D721Med (cell line): ENCODE measurements around the gene CPNE1.

ENCODE experiments used
- DNase-seq: peaks from one replicate; pipeline ENCODE4 v3.0.0; 2011; ENCODE audit warnings: low spot score; ENCODE audit not compliant: insufficient read length
- FAIRE-seq: peaks from 2 replicates; lab custom pipeline; 2011; peaks lifted over from hg19 to GRCh38; lab: Jason Lieb, UNC
- TF ChIP-seq, protein P1 (sequence below): IDR thresholded peaks from 2 replicates; pipeline ENCODE4 v1.5.1; 2012; ENCODE audit warnings: mild to moderate bottlenecking, control low read depth; ENCODE audit not compliant: insufficient read depth; ENCODE audit errors: missing control alignments

The CPNE1 gene

DNA sequence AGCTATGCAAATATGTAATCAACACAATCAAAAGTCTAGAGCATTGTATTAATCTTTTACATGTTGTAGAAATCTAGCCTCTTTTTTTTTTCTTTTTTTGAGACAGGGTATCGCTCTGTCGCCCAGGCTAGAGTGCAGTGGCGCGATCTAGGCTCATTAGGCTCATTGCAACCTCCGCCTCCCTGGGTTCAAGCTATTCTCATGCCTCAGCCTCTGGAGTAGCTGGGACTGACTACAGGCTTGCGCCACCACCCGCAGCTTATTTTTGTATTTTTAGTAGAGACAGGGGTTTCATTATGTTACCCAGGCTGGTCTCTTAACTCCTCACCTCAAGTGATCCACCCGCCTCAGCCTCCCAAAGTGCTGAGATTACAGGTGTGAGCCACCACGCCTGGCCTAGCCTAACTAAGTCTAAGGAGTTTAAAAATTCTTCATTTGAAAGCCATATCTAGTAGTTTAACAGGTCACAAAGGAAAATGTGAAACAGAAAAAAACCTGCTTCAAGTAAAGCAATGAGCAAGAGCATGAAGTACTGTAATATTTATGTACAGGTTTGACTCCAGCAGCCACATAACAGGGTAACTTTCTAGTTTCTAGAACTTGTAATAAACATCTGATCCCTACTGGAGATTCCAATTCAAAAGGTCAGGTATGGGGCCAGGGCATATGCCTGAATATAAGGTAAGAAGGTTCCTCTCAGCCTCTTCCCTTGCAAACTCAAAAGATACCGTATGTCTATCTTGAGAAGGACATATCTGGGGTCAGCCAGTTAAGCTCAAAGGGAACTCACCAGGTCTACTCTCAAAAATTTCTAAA lies 4.4 kb downstream of the CPNE1 start:
- no peak for DNase-seq
- FAIRE-seq = no peak
- TF ChIP-seq, protein P1, sequence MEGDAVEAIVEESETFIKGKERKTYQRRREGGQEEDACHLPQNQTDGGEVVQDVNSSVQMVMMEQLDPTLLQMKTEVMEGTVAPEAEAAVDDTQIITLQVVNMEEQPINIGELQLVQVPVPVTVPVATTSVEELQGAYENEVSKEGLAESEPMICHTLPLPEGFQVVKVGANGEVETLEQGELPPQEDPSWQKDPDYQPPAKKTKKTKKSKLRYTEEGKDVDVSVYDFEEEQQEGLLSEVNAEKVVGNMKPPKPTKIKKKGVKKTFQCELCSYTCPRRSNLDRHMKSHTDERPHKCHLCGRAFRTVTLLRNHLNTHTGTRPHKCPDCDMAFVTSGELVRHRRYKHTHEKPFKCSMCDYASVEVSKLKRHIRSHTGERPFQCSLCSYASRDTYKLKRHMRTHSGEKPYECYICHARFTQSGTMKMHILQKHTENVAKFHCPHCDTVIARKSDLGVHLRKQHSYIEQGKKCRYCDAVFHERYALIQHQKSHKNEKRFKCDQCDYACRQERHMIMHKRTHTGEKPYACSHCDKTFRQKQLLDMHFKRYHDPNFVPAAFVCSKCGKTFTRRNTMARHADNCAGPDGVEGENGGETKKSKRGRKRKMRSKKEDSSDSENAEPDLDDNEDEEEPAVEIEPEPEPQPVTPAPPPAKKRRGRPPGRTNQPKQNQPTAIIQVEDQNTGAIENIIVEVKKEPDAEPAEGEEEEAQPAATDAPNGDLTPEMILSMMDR = no peak

- DNase-seq (no peak), FAIRE-seq (no peak)
- TF ChIP-seq, protein P1 = no peak
Observed at GRCh38 chr20:35657271-35657670, 7.4 kb downstream of the CPNE1 start.

- TF ChIP-seq, protein P1 = no peak
- FAIRE-seq = no peak
- DNase-seq = no peak
Observed at GRCh38 chr20:35654415-35654814, 10.3 kb downstream of the CPNE1 start.

- FAIRE-seq (no peak), DNase-seq (no peak)
- TF ChIP-seq, protein P1 = no peak
Observed at GRCh38 chr20:35653893-35654292, 10.8 kb downstream of the CPNE1 start.

GRCh38 chr20:35653430-35653734 lies 11.3 kb downstream of the CPNE1 start:
- DNase-seq = no peak
- no peak for FAIRE-seq
- TF ChIP-seq, protein P1 = no peak

- FAIRE-seq (no peak), DNase-seq (no peak)
- TF ChIP-seq, protein P1 = no peak
Observed at GRCh38 chr20:35652641-35653429, 11.9 kb downstream of the CPNE1 start.

GRCh38 chr20:35651958-35652357 lies 12.7 kb downstream of the CPNE1 start:
- TF ChIP-seq, protein P1 = no peak
- FAIRE-seq (no peak), DNase-seq (no peak)
